ENCODE data around the gene HOXA7.

Gene HOXA7

DNA sequence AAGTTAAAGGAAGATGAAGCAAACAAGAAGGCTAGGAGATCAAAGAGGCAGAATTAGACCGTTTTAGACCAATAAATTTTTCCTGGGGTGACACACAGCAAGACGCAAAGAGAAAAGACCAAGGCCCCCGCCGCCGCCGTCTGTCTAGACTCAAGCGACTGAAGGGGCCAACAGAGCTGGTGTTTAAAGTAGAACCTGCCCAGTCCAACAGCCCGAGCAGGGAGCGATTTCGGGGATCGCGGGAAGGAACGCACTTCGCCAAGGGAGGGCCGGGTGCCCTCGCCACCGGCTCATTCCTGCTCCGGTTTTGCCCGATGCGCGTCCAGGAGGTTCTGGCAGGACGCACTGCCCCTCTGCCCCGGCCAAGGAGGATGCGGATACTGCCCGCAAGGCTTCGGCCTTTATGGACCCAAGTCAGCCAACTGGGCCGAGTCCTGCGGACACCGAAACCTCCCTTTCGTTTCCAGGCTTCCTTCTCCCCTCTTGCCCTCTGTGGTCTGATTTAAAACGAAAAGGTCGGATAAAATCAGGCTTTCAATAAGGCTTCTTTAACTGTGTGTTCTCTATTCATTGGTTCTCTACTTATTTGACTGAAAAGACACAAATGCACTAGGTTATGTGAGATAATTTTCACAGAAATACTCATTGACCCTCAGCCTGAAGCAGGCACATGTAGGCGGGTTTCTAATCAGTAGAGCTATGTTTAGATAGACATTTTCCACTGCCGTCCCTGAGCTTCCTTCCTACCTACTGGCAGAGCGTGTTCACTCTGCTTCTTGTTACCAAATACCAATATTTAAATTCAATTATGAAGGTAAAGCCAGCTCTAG is 2.2 kb upstream of the HOXA7 start:
- no peak for DNase-seq (ENCODE audit: low spot score)
- TF ChIP-seq, protein P1, sequence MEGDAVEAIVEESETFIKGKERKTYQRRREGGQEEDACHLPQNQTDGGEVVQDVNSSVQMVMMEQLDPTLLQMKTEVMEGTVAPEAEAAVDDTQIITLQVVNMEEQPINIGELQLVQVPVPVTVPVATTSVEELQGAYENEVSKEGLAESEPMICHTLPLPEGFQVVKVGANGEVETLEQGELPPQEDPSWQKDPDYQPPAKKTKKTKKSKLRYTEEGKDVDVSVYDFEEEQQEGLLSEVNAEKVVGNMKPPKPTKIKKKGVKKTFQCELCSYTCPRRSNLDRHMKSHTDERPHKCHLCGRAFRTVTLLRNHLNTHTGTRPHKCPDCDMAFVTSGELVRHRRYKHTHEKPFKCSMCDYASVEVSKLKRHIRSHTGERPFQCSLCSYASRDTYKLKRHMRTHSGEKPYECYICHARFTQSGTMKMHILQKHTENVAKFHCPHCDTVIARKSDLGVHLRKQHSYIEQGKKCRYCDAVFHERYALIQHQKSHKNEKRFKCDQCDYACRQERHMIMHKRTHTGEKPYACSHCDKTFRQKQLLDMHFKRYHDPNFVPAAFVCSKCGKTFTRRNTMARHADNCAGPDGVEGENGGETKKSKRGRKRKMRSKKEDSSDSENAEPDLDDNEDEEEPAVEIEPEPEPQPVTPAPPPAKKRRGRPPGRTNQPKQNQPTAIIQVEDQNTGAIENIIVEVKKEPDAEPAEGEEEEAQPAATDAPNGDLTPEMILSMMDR (IDR thresholded peaks at IDR 0.05; ENCODE audit: borderline replicate concordance, control extremely low read depth, extremely low read depth, insufficient read depth, missing control alignments): no peak
- in situ Hi-C loops (cut with MboI; ENCODE audit: low sequenced_read_pairs, unreplicated experiment): loop anchor here (5.0 to 25.0 kb wide), 4 partner anchors 304 to 784 kb away; no protein-coding TSS in a partner anchor

DNA sequence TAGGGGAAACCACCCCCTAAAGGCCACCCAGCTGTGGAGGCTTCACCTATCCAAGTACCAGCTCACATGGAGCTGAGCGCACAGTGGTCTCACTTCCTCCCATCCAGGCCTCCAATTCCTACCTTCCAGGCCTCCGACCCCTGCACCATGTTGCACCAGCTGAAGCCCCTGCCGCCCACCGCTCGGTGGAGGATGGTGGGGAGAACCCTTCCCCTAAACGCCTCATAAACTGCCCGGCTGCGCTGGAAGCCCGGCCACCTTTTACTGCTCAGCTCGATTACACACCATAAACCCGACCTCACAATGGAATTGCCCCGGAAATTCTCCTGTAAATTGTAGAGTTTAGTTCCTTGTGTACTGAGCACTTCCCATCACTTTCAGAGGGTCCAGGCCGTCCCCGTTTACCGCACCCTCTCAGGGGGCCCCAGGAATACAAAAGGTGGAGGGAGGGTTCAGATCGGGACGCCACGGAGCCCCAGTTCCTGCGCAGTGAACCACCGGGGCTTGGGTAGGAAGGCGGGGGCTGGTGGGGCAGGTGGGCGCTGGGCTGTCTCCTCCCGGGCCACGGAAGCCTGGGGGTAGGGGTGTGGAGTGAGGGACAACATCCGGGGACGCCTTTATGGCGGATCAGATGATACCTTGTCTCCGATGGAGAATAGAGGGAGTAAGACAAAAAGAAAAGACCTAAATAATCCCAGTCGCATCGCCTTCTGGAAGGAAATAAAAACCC is 1.4 kb upstream of the HOXA7 start:
- DNase-seq (ENCODE audit: low spot score): no peak
- TF ChIP-seq, protein P1 (IDR thresholded peaks at IDR 0.05; ENCODE audit: borderline replicate concordance, control extremely low read depth, extremely low read depth, insufficient read depth, missing control alignments): no peak
- in situ Hi-C loops (cut with MboI; ENCODE audit: low sequenced_read_pairs, unreplicated experiment): loop anchor here (5.0 to 25.0 kb wide), 4 partner anchors 303 to 783 kb away; no protein-coding TSS in a partner anchor

DNA sequence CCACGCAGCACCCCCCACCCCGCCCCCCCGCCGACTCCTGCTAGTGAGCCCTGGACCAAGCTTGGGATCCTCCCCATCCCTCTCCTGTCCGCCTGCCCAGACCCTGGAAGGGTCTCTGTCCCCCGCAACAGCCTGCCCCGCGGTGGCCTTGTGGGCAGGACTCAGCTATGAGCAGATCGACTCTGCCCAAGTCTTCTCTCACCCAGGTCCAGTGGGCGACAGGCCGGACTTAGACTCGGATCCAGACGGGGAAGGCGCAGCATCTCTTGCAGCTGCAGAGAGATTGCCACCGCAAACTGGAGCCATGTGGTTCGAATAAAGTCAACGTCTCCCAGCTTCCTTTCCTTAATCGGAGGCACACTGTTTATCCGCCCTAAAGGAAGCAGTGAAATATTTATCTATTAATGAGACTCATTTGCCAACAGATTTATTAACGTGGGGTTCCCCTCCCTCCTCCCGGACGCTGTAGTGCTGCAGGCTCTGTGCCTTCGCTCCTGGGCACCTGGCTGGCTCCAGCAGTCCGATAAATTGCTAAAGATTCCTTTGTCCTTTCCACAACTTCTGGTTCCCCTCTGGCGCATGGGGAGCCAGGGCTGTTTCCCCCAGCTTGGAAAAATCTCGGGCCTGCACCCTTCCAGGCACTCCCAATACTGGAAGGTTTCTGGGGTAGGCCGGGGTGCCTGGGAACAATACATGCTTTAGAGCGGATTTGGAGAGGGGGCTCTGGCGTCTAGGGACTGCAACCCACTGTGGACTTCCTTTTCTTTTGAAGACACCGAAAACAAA is 634 bp upstream of the HOXA7 start:
- in situ Hi-C loops (cut with MboI; ENCODE audit: low sequenced_read_pairs, unreplicated experiment): loop anchor here (5.0 to 25.0 kb wide), 4 partner anchors 302 to 782 kb away; no protein-coding TSS in a partner anchor
- no peak for DNase-seq (ENCODE audit: low spot score)
- TF ChIP-seq, protein P1 (IDR thresholded peaks at IDR 0.05; ENCODE audit: borderline replicate concordance, control extremely low read depth, extremely low read depth, insufficient read depth, missing control alignments): no peak

DNA sequence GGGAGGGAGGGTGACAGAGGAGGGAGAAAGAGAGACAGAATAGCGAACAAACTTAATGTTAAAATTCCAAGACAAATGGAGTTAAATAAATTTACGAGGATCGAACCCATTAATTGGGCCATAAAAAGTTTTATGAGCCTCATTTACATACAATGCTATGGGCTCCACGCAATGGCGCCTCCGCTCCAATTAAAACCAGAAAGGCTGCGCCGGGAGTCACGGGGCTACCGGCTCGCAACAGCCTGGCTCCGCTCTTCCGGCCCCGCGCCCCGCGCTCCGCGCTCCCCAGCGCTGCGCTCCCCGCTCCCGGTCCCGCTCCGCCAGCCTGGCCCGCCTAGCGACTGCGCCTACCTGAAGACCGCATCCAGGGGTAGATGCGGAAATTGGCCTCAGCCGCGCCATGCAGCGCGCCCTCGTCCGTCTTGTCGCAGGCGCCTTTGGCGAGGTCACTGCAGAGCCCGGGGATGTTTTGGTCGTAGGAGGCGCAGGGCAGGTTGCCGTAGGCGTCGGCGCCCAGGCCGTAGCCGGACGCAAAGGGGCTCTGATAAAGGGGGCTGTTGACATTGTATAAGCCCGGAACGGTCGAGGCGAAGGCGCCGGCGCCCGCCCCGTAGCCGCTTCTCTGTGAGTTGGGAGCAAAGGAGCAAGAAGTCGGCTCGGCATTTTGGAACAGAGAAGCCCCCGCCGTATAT is 513 bp downstream of the HOXA7 start:
- in situ Hi-C loops (cut with MboI; ENCODE audit: low sequenced_read_pairs, unreplicated experiment): loop anchor here (5.0 to 25.0 kb wide), 4 partner anchors 301 to 781 kb away; no protein-coding TSS in a partner anchor
- DNase-seq (ENCODE audit: low spot score): no peak

DNA sequence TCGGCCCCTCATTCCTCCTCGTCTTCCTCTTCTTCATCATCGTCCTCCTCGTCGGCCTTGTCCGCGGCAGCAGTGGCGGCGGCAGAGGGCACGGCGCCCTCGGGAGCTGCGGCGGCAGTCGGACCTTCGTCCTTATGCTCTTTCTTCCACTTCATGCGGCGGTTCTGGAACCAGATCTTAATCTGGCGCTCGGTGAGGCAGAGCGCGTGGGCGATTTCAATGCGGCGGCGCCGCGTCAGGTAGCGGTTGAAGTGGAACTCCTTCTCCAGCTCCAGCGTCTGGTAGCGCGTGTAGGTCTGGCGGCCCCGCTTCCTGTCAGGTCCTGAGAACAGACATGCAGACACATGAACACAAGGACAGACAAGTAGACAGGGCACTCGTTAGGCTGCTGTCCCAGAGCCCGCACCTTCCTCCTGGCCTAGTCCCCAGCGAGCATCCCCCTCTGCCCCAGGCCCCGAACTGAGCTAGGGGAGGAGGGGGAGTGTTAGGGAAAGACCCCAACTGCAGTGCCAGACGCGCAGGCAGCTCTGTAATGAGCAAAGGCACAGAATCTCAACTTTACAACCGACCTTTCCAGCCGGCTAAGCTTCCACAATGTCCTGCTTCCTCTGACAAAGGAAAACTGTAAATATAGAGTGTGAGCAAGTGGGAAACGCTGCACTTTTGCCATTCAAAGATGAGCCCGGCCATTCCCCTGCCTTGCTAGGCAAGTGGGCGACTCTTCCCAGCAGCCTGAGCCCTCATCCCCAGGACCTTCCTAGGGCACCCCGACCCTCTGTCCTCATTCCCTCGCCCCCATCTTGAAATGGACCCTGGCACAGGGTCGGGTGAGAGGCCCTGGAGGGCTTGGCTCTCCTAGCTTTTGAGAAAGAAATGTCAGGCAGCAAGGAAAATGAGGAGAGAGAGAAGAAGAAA is 1.3 kb downstream of the HOXA7 start:
- in situ Hi-C loops (cut with MboI; ENCODE audit: low sequenced_read_pairs, unreplicated experiment): loop anchor here (5.0 to 25.0 kb wide), 4 partner anchors 300 to 780 kb away; no protein-coding TSS in a partner anchor
- DNase-seq (ENCODE audit: low spot score): no peak
- TF ChIP-seq, protein P1 (IDR thresholded peaks at IDR 0.05; ENCODE audit: borderline replicate concordance, control extremely low read depth, extremely low read depth, insufficient read depth, missing control alignments): no peak

More for the DNA sequence above, 513 bp downstream of the HOXA7 start:
- TF ChIP-seq, protein P1 (IDR thresholded peaks at IDR 0.05; ENCODE audit: borderline replicate concordance, control extremely low read depth, extremely low read depth, insufficient read depth, missing control alignments): no peak

Data from GM13976 (cell line).